Ishikawa (cell line): ENCODE results near the gene MILR1.

ENCODE experiments used
- CEBPB ChIP-seq: IDR thresholded peaks from 2 replicates; pipeline ENCODE4 v1.6.1; 2012
- CREB1 ChIP-seq: IDR thresholded peaks from 2 replicates; pipeline ENCODE4 v1.6.1; 2012; ENCODE audit warnings: low read depth
- EGR1 ChIP-seq: IDR thresholded peaks from 2 replicates; pipeline ENCODE4 v1.6.1; 2012
- EP300 ChIP-seq: IDR thresholded peaks from 2 replicates; pipeline ENCODE4 v1.6.1; 2012; ENCODE audit warnings: borderline replicate concordance
- FOXM1 ChIP-seq: IDR thresholded peaks from 2 replicates; pipeline ENCODE4 v1.6.1; 2012; ENCODE audit warnings: low read depth, borderline replicate concordance
- NFIC ChIP-seq: IDR thresholded peaks from 2 replicates; pipeline ENCODE4 v1.6.1; 2012
- RAD21 ChIP-seq: IDR thresholded peaks from 2 replicates; pipeline ENCODE4 v1.6.1; 2012; ENCODE audit warnings: low read depth
- TAF1 ChIP-seq: IDR thresholded peaks from 2 replicates; pipeline ENCODE4 v1.6.1; 2012; ENCODE audit warnings: low read depth, mild to moderate bottlenecking
- TCF12 ChIP-seq: IDR thresholded peaks from 2 replicates; pipeline ENCODE4 v1.6.1; 2012; ENCODE audit warnings: low read depth
- TEAD4 ChIP-seq: IDR thresholded peaks from 2 replicates; pipeline ENCODE4 v1.6.1; 2012
- YY1 ChIP-seq: IDR thresholded peaks from 2 replicates; pipeline ENCODE4 v1.6.1; 2012; ENCODE audit warnings: low read depth
- ZBTB7A ChIP-seq: IDR thresholded peaks from 2 replicates; pipeline ENCODE4 v1.6.1; 2012; ENCODE audit warnings: low read depth
- TF ChIP-seq, protein P1 (sequence below): IDR thresholded peaks from 2 replicates; pipeline ENCODE4 v1.6.1; 2012
- TF ChIP-seq, protein P2 (sequence below): IDR thresholded peaks from 2 replicates; pipeline ENCODE4 v1.6.1; 2012
- TF ChIP-seq, protein P3 (sequence below): IDR thresholded peaks from 2 replicates; pipeline ENCODE4 v1.6.1; 2012; ENCODE audit warnings: low read depth, mild to moderate bottlenecking

Gene MILR1

DNA sequence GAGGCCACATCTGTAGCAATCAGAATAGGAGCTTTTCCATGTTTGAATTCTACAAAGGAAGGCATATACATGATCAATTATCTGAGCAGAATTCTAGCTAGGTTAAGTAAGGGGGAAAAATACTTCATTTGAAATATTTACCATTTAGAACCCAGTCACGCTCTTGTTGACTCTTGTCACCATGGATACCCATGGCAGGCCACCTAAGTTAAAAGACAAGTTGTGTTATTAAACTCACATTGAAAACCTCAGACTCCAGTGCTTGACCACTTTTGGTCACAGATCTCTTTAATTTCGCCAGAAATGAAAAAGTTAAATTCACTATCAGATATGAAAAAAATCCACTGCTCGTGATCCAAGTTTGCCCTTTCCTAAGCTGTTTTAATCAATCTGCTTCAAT, 53.1 kb downstream of the MILR1 start:
- TF ChIP-seq, protein P1, sequence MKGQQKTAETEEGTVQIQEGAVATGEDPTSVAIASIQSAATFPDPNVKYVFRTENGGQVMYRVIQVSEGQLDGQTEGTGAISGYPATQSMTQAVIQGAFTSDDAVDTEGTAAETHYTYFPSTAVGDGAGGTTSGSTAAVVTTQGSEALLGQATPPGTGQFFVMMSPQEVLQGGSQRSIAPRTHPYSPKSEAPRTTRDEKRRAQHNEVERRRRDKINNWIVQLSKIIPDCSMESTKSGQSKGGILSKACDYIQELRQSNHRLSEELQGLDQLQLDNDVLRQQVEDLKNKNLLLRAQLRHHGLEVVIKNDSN = no peak
- TF ChIP-seq ZBTB7A = no peak
- TF ChIP-seq FOXM1 = no peak
- no peak for TF ChIP-seq NFIC
- TF ChIP-seq CREB1 = no peak
- TF ChIP-seq EP300 = no peak
- TF ChIP-seq TAF1 = no peak
- no peak for TF ChIP-seq RAD21
- TF ChIP-seq, protein P2, sequence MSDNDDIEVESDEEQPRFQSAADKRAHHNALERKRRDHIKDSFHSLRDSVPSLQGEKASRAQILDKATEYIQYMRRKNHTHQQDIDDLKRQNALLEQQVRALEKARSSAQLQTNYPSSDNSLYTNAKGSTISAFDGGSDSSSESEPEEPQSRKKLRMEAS = no peak
- TF ChIP-seq TCF12 = no peak
- TF ChIP-seq TEAD4 = no peak
- no peak for TF ChIP-seq EGR1
- TF ChIP-seq YY1 = no peak
- TF ChIP-seq, protein P3, sequence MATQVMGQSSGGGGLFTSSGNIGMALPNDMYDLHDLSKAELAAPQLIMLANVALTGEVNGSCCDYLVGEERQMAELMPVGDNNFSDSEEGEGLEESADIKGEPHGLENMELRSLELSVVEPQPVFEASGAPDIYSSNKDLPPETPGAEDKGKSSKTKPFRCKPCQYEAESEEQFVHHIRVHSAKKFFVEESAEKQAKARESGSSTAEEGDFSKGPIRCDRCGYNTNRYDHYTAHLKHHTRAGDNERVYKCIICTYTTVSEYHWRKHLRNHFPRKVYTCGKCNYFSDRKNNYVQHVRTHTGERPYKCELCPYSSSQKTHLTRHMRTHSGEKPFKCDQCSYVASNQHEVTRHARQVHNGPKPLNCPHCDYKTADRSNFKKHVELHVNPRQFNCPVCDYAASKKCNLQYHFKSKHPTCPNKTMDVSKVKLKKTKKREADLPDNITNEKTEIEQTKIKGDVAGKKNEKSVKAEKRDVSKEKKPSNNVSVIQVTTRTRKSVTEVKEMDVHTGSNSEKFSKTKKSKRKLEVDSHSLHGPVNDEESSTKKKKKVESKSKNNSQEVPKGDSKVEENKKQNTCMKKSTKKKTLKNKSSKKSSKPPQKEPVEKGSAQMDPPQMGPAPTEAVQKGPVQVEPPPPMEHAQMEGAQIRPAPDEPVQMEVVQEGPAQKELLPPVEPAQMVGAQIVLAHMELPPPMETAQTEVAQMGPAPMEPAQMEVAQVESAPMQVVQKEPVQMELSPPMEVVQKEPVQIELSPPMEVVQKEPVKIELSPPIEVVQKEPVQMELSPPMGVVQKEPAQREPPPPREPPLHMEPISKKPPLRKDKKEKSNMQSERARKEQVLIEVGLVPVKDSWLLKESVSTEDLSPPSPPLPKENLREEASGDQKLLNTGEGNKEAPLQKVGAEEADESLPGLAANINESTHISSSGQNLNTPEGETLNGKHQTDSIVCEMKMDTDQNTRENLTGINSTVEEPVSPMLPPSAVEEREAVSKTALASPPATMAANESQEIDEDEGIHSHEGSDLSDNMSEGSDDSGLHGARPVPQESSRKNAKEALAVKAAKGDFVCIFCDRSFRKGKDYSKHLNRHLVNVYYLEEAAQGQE = no peak
- no peak for TF ChIP-seq CEBPB

DNA sequence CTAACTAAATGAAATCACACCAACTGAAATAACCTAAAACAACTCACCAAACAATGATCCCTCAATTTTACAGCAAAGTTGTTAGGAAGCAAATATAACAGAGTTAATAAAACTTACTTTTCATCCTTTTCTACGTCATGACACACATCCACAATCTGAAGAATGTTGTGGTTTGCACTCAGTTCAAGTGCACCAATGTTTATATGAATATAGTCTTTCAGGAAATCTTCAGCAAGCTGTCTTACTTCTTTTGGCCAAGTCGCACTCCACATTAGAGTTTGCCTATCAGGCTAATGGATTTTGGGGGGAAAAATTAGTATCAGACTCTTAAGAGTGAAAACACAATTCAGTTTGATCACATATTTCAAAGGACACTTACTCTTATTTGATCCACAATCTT, 53.9 kb downstream of the MILR1 start:
- TF ChIP-seq RAD21 (no peak), TCF12 (no peak), TAF1 (no peak), NFIC (no peak), YY1 (no peak), EP300 (no peak), CREB1 (no peak), EGR1 (no peak), ZBTB7A (no peak), CEBPB (no peak)
- TF ChIP-seq, protein P2 = no peak
- TF ChIP-seq, protein P1 = no peak
- TF ChIP-seq, protein P3 = no peak

DNA sequence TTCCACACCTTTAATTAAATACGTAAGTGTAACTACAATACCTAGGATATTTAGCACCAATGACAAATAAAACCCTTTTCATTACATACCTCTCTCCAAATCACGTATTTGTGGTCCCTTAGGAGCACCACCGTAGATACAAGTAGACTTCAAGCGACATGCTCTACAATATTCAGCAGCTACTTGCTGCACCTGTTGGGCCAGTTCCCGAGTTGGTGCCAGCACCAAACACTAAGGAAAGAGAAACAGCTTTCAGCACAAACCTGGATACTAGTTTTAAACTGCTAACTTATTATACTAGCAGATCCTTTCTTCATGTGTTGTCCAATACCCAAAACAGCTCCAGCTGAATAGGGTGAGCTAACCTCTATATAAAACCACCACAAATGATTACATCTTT, 54.4 kb downstream of the MILR1 start:
- TF ChIP-seq CEBPB (no peak), TAF1 (no peak), TCF12 (no peak), NFIC (no peak), YY1 (no peak)
- TF ChIP-seq, protein P3 = no peak

DNA sequence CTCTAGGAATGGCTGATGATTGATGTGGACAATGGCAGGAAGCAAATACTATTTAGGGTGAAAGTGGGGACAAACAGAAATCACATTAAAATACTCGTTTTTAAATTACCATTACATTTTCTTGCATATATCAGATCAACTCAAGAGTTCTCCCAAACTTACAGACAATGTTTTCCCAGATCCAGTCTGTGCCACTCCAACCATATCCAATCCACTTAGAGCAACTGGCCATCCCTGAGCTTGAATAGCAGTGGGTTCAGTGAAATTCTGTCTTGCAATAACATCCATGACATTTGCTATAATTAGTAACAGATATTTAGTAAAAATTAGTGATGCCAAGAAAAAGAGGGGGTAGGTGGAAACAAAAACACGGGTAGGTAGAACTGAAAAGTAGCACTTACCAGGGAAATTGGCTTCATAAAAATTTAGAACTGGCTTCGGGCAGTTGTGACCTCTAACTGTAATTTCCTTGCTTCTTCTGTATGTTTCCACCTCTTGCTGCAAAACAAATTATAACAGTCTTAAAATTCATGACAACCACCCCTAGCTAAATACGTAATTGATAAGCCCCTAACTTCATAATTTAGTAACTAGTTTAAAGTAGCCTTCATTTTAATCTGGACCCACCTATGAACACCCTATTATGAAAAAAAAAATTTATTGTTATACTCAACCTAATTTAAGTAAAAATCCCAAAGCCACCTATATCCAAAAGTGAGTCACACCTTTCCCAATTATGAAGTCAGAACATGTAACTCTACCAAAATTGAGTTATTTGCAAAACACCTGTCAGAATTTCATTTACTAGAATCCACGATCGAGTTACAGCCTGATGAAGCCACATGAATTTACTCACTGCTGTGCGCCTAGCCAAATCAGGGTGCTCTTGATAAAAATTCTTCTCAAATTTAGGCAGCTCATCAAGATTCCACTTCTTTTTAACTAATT, 55.2 kb downstream of the MILR1 start:
- TF ChIP-seq CREB1 (no peak), CEBPB (no peak), EP300 (no peak), ZBTB7A (no peak), NFIC (no peak), TAF1 (no peak), RAD21 (no peak), TCF12 (no peak)
- TF ChIP-seq, protein P1 = no peak
- TF ChIP-seq, protein P3 = no peak
